Parathyroid adenoma (tissue), 2 donors: Measurements from ENCODE around the gene ZNF580.

Source experiments
- H2AFZ ChIP-seq: fragments of 300-600 bp; sonication (generic); one replicate; pipeline ENCODE4 v1.7.0; 2017; ENCODE audit warnings: antibody characterized with exemption, mild to moderate bottlenecking
- H3K27ac ChIP-seq: fragments of 300-600 bp; sonication (generic); one replicate; pipeline ENCODE4 v1.7.0; 2017
- H3K27me3 ChIP-seq: fragments of 300-600 bp; sonication (generic); one replicate; pipeline ENCODE4 v1.7.0; 2017; ENCODE audit warnings: low read length; ENCODE audit not compliant: control insufficient read depth, insufficient read depth
- H3K36me3 ChIP-seq: fragments of 300-600 bp; sonication (generic); one replicate; pipeline ENCODE4 v1.7.0; 2017; ENCODE audit warnings: low read length; ENCODE audit not compliant: control insufficient read depth, insufficient read depth
- H3K4me1 ChIP-seq: fragments of 300-600 bp; sonication (generic); one replicate; pipeline ENCODE4 v1.7.0; 2017; ENCODE audit warnings: control low read depth
- H3K4me2 ChIP-seq: fragments of 300-600 bp; sonication (generic); one replicate; pipeline ENCODE4 v1.7.0; 2017; ENCODE audit warnings: low read length
- H3K4me3 ChIP-seq: fragments of 300-600 bp; sonication (generic); one replicate; pipeline ENCODE4 v1.7.0; 2017; ENCODE audit warnings: low read depth, low read length
- H3K79me2 ChIP-seq: fragments of 300-600 bp; sonication (generic); one replicate; pipeline ENCODE4 v1.7.0; 2017; ENCODE audit warnings: control low read depth
- H3K9ac ChIP-seq: fragments of 300-600 bp; sonication (generic); one replicate; pipeline ENCODE4 v1.7.0; 2017; ENCODE audit warnings: mild to moderate bottlenecking
- H3K9me3 ChIP-seq: fragments of 300-600 bp; sonication (generic); one replicate; pipeline ENCODE4 v1.7.0; 2017; ENCODE audit warnings: low read length; ENCODE audit not compliant: control insufficient read depth
- TF ChIP-seq, protein P1 (sequence below): fragments of 300-600 bp; sonication (generic); IDR thresholded peaks from one replicate; pipeline ENCODE4 v1.7.0; 2017; ENCODE audit warnings: antibody characterized with exemption, mild to moderate bottlenecking
- donor health status: primary hyperparathyroidism.

ZNF580 gene

DNA sequence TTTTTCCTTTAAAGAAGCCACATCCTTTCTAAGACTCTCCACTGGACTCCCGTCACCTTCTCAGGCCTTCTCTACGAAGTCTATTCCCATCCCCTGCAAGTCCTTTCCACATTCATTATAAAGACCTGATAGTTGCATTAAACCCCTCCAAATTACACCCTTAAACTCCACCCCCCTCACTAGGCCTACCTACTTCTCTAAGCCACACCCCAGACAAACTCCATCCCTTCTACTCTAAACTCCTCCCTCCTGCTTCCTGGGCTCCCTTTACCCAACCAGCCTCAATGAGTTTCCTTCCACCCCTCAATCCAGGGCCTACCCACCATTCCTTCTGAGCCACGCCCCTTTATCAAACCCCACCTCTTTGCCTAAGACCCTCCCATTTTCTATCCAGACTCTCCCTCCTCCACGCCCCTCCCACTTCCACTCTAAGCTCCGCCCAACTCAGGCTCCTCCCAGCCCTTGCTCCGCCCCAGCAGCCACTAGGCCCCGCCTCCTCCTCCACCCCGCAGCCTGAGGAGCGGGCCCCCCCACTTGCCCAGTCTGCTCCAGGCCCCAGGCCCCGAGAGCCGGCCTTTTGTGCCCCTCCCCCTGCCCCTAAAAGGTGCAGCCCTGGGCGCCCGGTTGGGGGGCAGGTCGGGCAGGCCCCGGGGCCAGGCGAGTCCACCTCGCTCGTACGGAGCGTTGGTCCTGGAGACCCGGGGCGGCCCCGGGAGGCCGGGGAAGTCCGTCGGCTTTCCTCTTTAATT lies 41.9 kb upstream of the ZNF580 start:
- H3K9ac ChIP-seq: peak overlapping the region; percentile 75
- no peaks in the 10 kb centered on the region for H3K36me3 ChIP-seq
- peak overlapping the region; percentile 96 for H3K27ac ChIP-seq
- peak overlapping the region; percentile 93 for H2AFZ ChIP-seq
- peaks cover 4% of the 10 kb centered on the region for H3K79me2 ChIP-seq
- peak overlapping the region; percentile 63 for H3K4me2 ChIP-seq
- peaks cover 3% of the 10 kb centered on the region for H3K4me1 ChIP-seq
- H3K4me3 ChIP-seq: peak overlapping the region; percentile 88
- no peaks in the 10 kb centered on the region for H3K9me3 ChIP-seq
- H3K27me3 ChIP-seq: no peaks in the 10 kb centered on the region
- TF ChIP-seq, protein P1, sequence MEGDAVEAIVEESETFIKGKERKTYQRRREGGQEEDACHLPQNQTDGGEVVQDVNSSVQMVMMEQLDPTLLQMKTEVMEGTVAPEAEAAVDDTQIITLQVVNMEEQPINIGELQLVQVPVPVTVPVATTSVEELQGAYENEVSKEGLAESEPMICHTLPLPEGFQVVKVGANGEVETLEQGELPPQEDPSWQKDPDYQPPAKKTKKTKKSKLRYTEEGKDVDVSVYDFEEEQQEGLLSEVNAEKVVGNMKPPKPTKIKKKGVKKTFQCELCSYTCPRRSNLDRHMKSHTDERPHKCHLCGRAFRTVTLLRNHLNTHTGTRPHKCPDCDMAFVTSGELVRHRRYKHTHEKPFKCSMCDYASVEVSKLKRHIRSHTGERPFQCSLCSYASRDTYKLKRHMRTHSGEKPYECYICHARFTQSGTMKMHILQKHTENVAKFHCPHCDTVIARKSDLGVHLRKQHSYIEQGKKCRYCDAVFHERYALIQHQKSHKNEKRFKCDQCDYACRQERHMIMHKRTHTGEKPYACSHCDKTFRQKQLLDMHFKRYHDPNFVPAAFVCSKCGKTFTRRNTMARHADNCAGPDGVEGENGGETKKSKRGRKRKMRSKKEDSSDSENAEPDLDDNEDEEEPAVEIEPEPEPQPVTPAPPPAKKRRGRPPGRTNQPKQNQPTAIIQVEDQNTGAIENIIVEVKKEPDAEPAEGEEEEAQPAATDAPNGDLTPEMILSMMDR: no peak

DNA sequence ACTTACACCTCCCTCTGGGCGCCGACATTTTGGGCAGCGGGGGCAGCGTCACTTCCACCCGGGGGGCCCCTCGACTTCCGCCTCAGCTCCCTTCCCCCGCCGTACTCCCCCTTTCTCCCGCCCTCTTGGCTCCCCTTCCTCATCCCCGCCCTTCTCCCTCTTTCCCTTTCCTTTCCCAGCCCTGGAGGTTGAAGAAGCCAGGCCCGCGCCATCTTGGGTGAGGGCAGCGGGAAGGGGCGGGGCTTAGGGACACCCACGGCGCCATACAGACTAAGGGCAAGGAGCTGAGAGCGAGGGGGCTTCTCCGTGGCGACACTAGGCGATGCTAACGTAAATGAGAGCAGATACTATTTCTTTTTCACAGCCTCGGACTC lies 41.3 kb upstream of the ZNF580 start, which contains the start of gene FIZ1:
Gene FIZ1 (minus strand): TSS at position 50 of the 374 bp plus-strand sequence. CDS start 1,652 bp downstream, outside the sequence.
- Histone ChIP-seq H3K27me3 (no peaks in the 10 kb centered on the region), H3K27ac (peak within 1 kb of the TSS; percentile 96), H3K4me3 (peak within 1 kb of the TSS; percentile 88), H2AFZ (peak within 1 kb of the TSS; percentile 93), H3K9me3 (no peaks in the 10 kb centered on the region), H3K9ac (peak within 1 kb of the TSS; percentile 75), H3K4me1 (peaks cover 4% of the 10 kb centered on the region), H3K4me2 (peak within 1 kb of the TSS; percentile 92), H3K36me3 (no peaks in the 10 kb centered on the region), H3K79me2 (peaks cover 4% of the 10 kb centered on the region)
- TF ChIP-seq, protein P1: no peak

DNA sequence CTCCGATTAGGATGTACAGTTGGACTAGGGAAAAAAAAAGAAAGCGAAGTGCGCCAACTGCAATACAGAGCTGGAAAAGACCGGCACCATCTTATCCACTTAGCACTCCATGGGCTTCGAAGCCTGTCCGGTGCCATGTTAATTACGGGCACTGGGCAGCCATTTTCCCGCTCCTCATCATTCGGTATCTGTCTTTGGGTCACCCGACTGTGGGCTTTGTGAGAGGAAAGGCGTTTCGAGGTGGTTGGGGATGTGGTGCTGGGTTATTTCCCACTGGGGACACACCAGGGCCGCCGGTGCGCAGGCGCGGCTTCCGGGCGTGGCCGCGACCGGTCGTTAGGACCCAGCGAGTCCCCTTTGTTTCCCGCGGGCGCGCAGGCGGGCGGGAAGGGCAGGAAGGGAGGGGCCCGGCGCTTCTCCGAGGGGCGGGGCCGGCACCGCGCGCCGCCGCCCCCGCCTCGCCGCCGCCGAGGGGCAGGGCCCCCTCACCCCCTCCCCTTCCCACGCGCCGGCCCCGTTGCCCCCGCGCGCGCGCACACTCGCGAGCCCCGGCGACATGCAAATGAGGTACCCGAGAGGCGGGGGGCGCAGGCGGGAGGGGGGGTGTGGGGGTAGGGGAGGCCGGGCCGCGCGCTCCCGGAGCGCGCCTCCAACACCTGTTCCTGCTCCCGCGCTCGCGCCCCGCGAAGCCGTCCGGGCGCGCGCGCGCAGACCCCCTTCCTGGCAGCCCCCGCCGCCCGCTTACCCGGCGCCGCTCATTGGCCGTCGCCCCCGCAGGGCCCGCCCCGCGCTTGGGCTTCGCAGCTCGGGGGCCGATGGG lies 40.8 kb upstream of the ZNF580 start, which contains the start of gene ZNF524:
Gene ZNF524 (plus strand): TSS at position 447 of the 820 bp plus-strand sequence. CDS start 1,825 bp downstream, outside the sequence.
- Histone ChIP-seq H3K79me2 (peaks cover 4% of the 10 kb centered on the region), H3K27me3 (no peaks in the 10 kb centered on the region), H3K36me3 (no peaks in the 10 kb centered on the region), H2AFZ (peak within 1 kb of the TSS; percentile 93), H3K9ac (peak within 1 kb of the TSS; percentile 75), H3K27ac (peak within 1 kb of the TSS; percentile 96), H3K9me3 (no peaks in the 10 kb centered on the region), H3K4me3 (peak within 1 kb of the TSS; percentile 88), H3K4me1 (peaks cover 9% of the 10 kb centered on the region), H3K4me2 (peak within 1 kb of the TSS; percentile 92)
- TF ChIP-seq, protein P1: no peak

DNA sequence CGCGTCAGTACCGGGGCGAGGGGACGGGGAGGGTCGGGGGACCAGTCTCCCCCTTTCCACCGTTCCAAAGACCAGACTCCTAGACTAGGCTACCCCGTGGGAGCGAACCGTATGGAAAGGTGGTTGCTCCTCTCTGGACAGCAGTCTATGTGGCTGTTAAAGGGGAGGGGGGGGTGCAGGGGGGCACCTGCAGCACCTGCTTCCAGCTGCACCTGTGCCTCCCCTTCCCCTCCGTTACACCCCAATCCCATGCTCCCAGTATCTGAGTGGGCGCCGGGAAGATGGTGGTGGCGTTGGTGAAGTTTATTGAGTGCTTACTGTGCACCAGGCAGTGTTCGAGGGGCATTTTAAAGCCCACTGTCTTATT lies 40.2 kb upstream of the ZNF580 start:
- Histone ChIP-seq H3K9me3 (no peaks in the 10 kb centered on the region), H3K79me2 (peaks cover 4% of the 10 kb centered on the region), H3K36me3 (no peaks in the 10 kb centered on the region), H3K4me3 (peak overlapping the region; percentile 88), H2AFZ (peak overlapping the region; percentile 69), H3K9ac (peak overlapping the region; percentile 64), H3K4me2 (peak overlapping the region; percentile 92), H3K27ac (peak overlapping the region; percentile 96), H3K4me1 (peaks cover 9% of the 10 kb centered on the region), H3K27me3 (no peaks in the 10 kb centered on the region)
- TF ChIP-seq, protein P1: no peak
